ENCODE data around the gene AMPD3. TPM values are rescaled to one million over a fixed set of nuclear protein-coding genes. Genes with fewer than 3 reads are reported as not detected.

Gene AMPD3
- total RNA-seq, 2 experiments from 2014 or later: 20.2 to 20.7 TPM

DNA sequence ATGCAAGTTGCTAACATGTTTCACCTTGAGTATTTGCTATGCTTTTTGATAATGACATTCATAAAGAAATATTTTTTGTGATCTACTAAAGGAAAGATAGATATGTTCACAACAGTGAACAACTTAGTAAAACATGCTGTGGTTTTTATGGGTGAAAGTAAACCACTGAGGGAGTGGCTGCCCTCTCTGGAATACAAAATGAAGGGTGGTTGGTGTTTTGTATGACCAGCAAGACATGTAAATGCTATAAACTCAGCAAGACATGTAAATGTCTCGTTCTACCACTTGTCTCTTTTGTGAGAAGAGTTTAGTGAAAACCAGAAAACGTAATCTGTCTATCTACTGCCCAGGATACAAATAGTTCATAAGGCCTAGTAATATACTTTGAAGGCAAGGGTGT, 7.6 kb upstream of the AMPD3 start:
- Mint-ChIP-seq H3K36me3 (no peaks in the 10 kb centered on the region), H3K4me1 (peaks cover 53% of the 10 kb centered on the region), H3K27me3 (no peaks in the 10 kb centered on the region), H3K9me3 (no peaks in the 10 kb centered on the region), H3K27ac (no peak overlapping the region), H3K4me3 (no peak overlapping the region)
- DNase-seq: no peak

DNA sequence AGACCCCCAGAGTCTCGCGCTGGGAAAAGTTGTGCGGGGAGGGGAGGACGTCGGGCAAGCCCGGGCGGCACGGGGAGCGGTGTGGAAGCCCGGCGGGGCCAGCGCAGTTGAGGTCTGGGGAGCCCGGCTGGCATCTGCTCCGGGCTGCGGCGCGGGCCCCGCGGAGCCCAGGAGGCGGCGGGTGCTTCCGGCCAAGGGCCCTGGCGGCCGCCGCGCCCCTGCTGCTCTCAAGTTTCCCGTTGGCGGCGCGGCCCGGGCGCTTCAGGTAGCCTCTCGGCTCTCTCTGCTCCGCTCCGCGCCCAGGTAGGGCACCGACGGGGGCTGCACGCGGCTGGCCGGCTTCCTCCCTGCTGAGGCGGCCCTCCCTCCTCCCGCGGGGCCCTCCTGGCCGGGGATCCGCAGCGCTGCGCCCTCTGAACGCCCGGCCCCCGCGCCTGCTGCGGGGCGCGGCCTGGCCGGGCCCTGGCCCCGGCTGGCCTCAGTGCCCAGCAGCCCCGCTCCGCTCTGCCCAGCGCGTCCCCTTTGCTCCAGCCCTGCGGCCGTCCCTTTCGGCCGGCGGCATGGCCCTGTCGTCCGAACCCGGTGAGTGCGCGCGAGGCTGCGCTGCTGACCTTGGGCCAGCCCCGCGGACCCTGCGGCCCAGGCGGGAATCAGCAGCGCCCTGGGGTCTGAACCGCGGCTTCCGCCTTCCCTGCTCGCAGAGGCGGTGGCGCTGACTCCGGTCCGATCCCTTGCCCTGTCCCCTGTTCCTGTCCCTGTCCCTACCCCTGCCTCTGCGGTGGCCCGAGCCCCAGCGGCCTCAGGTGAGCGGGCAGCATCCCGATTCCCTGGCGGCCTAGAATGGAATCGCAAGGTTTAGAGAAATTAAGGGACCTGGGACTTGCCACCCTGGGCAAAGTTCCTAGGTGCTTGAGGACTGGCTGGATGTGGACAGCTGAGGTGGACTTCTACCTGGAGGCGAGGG, 4.3 kb upstream of the AMPD3 start:
- no peaks in the 10 kb centered on the region for H3K27me3 Mint-ChIP-seq
- peak; percentile 60 for DNase-seq
- peaks cover 56% of the 10 kb centered on the region for H3K4me1 Mint-ChIP-seq
- peak overlapping the region; percentile 92 for H3K27ac Mint-ChIP-seq
- H3K4me3 Mint-ChIP-seq: peak overlapping the region; percentile 85
- peaks cover 2% of the 10 kb centered on the region for H3K36me3 Mint-ChIP-seq
- no peaks in the 10 kb centered on the region for H3K9me3 Mint-ChIP-seq

DNA sequence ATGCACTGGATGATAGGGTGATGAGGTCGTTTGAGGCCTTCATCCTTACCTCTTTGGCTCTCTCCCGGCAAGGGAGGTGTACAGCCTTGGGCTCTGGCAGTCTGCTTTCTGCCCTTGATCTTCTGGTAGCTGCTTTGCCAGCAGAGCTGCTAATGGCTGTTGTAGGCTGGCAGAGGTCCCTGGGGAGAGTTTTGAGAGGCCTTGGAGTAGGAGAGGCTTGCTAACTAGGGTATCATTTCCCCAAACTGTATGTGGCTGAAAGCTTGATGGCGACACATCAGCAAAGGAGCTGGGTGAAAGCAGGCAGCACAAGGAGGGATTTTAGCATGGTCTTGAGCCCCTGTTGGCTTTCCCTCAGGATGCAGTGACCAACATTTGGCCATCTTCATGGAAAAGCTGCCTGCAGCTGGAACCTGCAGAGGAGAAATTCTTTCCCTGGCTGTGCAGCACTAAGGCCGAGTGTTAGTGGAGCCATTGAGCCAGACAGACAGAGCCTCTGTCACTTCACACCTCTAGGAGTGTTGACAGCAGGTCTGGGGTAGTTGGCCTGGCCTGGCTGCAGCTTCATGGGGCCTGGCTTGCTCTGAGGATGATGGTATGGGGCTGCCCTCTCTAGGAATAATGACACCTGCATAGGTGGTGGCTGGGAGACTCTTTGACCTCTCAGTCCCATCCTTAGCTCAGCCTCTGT, 3.5 kb upstream of the AMPD3 start:
- Mint-ChIP-seq H3K4me1 (peaks cover 62% of the 10 kb centered on the region), H3K9me3 (no peaks in the 10 kb centered on the region), H3K27ac (peak overlapping the region; percentile 73), H3K36me3 (peaks cover 6% of the 10 kb centered on the region), H3K4me3 (peak overlapping the region; percentile 82), H3K27me3 (no peaks in the 10 kb centered on the region)
- DNase-seq: no peak

DNA sequence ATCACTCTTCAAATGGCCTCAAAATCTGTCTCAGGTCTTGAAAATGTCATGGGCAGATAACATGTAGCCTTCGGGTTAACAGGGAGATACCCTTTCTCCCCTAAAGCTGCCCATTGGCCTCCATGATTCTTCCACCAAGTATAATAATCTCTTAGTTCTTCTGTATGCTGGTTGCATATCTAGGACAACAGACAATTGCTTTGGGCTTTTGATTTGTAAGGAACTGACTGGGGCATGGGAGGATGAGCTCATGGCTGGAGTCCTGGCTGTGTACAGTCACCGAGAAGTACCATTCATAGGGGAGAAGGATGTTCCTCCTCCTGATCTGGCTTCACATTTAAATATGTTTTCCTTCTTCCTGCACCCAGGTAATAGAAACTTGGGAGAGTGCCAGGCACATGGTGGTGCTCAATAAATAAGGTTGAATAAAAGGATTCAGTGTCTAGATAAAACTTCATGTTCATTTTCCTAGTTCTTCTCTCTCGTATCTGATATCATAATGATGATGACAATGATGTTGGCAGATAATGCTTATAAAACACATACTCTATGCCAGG, 2.8 kb upstream of the AMPD3 start:
- Mint-ChIP-seq H3K27ac (peak overlapping the region; percentile 7), H3K36me3 (peaks cover 9% of the 10 kb centered on the region)

DNA sequence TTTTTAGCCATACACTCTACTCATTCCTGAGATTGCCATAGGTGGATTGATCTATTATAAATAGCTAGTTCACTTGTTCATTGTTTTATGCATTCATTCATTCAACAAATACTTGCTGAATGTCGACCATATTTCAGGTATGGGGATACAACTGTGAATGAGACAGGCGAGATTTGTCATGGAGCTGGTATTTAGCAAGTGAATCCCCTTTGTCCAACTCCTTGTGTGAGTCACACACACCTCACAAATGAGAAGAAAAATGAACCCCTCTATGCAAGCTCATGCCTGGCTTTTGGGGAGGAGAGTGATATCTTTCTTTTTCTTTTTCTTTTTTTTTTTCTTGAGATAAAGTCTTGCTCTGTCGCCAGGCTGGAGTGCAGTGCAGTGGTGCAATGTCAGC, 1.8 kb upstream of the AMPD3 start:
- Mint-ChIP-seq H3K4me1 (peaks cover 70% of the 10 kb centered on the region), H3K27ac (no peak overlapping the region), H3K36me3 (peaks cover 11% of the 10 kb centered on the region), H3K4me3 (no peak overlapping the region), H3K9me3 (no peaks in the 10 kb centered on the region), H3K27me3 (no peaks in the 10 kb centered on the region)
- no peak for DNase-seq

More for the DNA sequence above, 2.8 kb upstream of the AMPD3 start:
- DNase-seq: no peak
- Mint-ChIP-seq H3K4me1 (peaks cover 66% of the 10 kb centered on the region), H3K9me3 (no peaks in the 10 kb centered on the region), H3K4me3 (no peak overlapping the region), H3K27me3 (no peaks in the 10 kb centered on the region)

DNA sequence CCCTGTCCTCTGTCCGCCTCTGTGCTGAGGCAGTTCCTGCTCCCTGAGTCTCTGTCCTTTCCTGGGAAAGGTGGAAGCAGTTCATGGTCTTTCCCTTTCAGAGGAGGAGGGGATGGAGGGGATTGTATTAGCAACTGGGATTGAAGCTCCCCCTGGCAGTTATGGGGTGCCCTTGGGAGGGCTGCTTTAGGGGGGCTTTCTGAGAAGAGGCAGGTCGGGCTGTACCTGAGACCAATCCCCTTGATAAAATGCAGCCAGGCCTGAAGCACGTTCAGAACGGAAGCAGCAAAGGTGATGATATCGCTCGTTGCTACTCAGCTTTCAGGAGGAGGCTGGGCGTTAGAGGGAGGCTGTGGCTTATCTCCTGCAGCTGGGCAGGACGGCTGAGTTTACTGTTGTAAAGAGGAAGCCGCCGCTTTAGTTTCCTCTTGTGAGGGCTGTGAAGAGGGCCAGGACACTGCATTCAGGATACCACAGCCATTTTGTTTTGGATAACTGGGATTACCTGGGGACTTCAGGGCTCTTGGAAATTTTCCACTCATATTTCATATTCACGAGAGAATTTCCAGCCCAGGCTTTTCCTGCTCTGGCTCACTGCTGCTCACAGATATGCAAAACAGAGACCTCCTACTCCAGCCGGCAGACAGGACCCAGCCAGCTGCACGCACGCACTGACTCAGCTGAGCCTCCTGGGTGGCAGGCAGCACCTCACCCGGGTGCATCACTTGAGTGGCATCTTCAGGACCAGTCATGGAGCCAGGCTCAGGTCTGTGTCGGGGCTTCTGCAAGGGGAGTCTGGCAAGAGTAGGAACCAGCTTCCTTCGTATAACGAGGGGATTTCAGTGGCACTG, 798 bp downstream of the AMPD3 start:
- DNase-seq: peak; percentile 78
- Mint-ChIP-seq H3K9me3 (no peaks in the 10 kb centered on the region), H3K27me3 (no peaks in the 10 kb centered on the region), H3K4me3 (peak overlapping the region; percentile 89), H3K36me3 (peaks cover 15% of the 10 kb centered on the region), H3K27ac (peak overlapping the region; percentile 93), H3K4me1 (peaks cover 77% of the 10 kb centered on the region)

DNA sequence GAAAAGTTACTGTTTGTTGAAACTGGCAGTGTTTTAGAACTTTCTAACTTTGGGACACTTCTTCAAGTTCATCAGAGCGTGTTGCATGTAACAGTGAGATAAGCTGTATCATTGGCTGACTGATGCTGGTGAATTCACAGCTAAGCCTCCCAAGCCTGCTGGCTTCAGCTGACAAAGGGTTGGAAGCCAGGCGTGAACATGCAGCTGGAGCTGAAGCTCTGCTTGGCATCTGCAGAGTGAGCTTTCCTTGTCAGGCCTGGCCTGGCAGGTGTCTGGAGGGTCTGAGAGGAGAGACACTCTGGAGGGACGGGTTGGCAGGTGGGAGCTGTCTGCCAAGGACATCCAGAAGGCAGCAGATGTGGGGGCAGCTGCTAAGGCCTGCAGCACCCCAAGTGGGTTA, 1.5 kb downstream of the AMPD3 start:
- DNase-seq: no peak
- H3K9me3 Mint-ChIP-seq: no peaks in the 10 kb centered on the region
- peak overlapping the region; percentile 89 for H3K4me3 Mint-ChIP-seq
- H3K27me3 Mint-ChIP-seq: no peaks in the 10 kb centered on the region
- H3K36me3 Mint-ChIP-seq: peaks cover 15% of the 10 kb centered on the region
- peak overlapping the region; percentile 93 for H3K27ac Mint-ChIP-seq
- peaks cover 72% of the 10 kb centered on the region for H3K4me1 Mint-ChIP-seq

DNA sequence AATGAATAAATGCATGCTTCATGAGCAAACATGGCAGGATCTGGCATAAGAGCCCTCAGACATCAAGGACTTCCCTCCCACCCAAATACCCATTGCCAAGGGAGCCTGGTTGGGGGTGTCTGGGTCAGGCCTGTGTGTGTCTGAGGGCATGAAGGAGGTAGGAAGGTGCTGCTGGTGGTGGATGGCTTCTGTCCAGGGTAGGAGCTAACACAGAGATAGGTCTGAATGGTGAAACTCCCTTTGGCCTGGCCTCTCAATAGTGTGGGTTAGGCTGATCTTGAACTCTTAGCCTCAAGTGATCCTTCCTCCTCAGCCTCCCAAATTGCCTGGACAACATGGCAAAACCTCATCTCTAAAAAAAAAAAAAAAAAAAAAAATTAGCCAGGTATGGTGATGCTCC, 2.8 kb downstream of the AMPD3 start:
- H3K27me3 Mint-ChIP-seq: no peaks in the 10 kb centered on the region
- peaks cover 19% of the 10 kb centered on the region for H3K36me3 Mint-ChIP-seq
- DNase-seq: no peak
- H3K4me3 Mint-ChIP-seq: peak overlapping the region; percentile 89
- peak overlapping the region; percentile 93 for H3K27ac Mint-ChIP-seq
- peaks cover 60% of the 10 kb centered on the region for H3K4me1 Mint-ChIP-seq
- H3K9me3 Mint-ChIP-seq: no peaks in the 10 kb centered on the region

DNA sequence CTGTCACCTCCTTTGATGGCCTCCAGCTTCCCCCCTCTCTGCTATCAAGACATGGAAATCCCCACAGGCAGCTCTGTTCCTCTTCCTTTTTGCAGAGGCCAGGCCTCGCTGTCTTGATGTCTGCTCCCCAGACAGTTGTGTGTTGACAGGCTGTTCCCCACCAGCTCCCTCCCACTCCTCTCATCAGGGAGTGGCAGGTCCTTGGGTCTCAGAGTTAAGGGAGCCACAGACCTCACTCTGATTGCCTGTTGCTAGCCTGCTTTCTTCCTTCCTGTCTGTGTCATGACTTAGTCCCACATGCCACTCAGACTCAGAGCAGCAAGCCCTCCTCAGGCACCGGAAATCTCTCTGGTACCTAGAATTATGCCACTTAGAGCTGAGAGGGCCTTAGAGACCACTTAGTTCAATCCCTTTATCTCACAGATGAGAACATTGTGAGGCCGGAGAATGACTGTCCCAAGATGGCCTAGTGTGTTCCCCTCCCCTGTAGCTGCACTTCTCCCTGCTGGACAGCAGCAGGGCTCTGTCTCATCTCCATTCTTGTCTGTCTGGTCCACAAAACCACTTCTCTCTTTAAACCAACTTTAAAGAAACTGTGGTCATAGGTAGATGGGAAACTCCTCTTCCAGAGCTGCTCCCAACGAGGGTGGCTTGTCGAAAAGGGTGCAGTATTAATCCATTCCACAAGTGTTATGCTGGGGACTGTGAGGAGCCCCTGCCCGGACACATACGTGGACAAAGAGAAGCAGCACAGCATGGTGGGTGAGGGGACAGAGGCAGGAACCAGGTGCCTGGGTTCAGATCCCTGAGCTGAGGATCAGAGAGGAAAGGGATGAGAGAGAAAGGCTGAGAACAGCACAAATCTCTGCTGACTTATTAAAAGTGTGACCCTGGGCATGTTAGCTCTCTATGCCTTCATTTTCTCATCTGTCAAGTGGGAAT, 4.2 kb downstream of the AMPD3 start:
- Mint-ChIP-seq H3K4me3 (peak overlapping the region; percentile 76), H3K36me3 (peaks cover 25% of the 10 kb centered on the region), H3K27ac (peak overlapping the region; percentile 99), H3K4me1 (peaks cover 53% of the 10 kb centered on the region), H3K27me3 (no peaks in the 10 kb centered on the region), H3K9me3 (no peaks in the 10 kb centered on the region)
- peak; percentile 64 for DNase-seq

DNA sequence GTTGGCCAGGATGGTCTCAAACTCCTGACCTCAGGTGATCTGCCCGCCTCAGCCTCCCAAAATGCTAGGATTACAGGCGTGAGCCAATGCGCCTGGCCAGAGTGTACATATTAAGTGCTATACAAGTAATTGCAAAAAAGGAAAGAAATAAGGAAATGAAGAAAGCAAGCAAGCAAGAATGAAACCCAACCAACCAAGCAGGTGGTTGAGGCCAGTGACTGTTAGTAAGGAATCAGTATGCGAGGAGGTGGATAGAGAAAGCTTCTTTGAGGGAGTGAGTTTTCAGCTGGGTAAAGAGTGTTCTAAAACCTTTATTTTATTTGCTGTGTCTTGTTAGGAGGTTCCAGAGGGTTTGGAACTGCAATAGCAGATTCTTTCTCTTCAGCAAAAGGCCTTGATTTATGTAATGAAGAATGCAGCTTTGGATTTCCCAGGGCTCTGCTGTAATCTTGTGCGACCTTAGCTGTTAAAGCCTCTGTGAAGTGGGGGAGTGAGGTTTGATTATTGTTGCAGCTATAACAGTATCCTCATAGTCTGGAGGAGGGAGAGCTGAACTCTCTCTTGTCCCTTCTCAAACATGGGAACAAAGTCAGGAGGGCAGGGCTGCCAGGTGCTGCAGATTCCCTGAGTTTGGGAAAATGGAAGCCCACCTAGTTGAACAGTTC, 5.7 kb downstream of the AMPD3 start:
- peaks cover 43% of the 10 kb centered on the region for H3K4me1 Mint-ChIP-seq
- H3K27me3 Mint-ChIP-seq: no peaks in the 10 kb centered on the region
- peak overlapping the region; percentile 1 for H3K27ac Mint-ChIP-seq
- H3K4me3 Mint-ChIP-seq: no peak overlapping the region
- no peaks in the 10 kb centered on the region for H3K9me3 Mint-ChIP-seq
- no peak for DNase-seq
- peaks cover 32% of the 10 kb centered on the region for H3K36me3 Mint-ChIP-seq

DNA sequence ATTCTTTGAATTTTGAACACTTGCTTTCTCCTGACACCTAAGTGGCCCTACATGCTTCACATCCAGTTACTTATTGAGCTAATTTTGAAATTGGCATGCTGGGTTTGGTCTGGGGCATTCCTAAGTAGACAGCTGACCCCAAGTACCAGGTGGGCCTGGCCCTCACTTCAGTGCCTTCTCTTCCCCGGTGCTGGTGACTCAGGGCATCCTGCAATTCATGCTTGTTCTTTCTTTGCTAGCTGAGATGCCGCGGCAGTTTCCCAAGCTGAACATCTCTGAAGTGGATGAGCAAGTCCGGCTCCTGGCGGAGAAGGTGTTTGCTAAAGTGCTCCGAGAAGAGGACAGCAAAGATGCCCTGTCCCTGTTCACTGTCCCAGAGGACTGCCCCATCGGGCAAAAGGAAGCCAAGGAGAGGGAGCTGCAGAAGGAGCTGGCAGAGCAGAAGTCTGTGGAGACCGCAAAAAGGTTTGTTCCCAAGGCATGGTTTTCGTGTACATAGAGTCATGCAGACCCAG, 6.3 kb downstream of the AMPD3 start:
- Mint-ChIP-seq H3K4me1 (peaks cover 39% of the 10 kb centered on the region), H3K36me3 (peaks cover 33% of the 10 kb centered on the region), H3K4me3 (no peak overlapping the region), H3K27me3 (no peaks in the 10 kb centered on the region), H3K27ac (no peak overlapping the region), H3K9me3 (no peaks in the 10 kb centered on the region)
- no peak for DNase-seq

DNA sequence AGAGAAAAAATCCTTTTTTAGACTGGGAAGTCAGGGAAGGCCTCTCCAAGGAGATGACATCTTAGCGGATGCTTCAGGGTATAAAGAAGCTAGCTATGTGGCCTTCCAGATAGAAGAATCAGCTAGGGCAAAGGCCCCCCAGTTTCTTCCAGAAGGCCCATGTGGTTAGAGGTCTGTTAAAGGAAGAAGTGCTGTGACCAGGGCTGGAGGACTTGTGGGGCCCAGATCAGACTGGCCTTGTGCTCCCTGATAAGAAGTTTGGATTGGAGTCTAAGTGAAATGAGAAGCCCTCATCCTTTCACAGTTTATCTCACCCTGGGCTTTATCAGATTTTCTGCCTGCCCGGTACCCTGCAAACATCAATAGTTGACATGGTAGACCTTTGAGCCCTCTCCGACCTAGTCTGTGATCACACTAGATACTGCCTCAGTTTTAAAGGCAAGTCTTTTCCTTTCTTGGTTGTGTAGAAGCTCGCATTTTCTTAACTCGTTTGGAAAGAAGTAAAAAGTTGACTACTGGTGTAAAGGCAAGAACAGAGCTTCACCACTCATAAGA, 7.8 kb downstream of the AMPD3 start:
- H3K27me3 Mint-ChIP-seq: no peaks in the 10 kb centered on the region
- H3K27ac Mint-ChIP-seq: no peak overlapping the region
- H3K4me3 Mint-ChIP-seq: no peak overlapping the region
- peaks cover 2% of the 10 kb centered on the region for H3K9me3 Mint-ChIP-seq
- peaks cover 39% of the 10 kb centered on the region for H3K36me3 Mint-ChIP-seq
- DNase-seq: no peak
- H3K4me1 Mint-ChIP-seq: peaks cover 24% of the 10 kb centered on the region

DNA sequence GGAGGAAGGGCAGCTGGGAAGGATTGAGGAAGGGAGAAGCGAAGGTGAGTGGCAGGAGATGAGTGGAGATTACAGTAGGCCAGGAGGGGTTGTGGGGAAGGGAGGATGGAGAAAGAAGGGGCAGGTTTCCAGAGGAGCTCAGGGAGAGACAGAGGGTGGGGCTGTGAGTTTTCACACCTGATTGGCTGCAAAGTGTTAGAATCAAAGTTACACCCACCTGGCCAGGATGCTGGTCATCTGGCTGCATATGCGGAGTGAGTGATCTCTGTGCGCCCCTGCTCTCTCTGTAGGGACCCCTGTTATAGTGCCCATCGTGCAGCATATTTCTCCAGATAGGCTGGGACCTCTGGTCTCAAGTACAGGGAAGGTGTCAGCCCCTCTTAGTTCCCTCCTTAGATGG, 18.3 kb downstream of the AMPD3 start:
- Mint-ChIP-seq H3K9me3 (peaks cover 10% of the 10 kb centered on the region), H3K4me1 (peaks cover 17% of the 10 kb centered on the region), H3K36me3 (peaks cover 25% of the 10 kb centered on the region), H3K27ac (no peak overlapping the region), H3K4me3 (no peak overlapping the region), H3K27me3 (no peaks in the 10 kb centered on the region)
- no peak for DNase-seq
